ENCODE measurements around the gene CUL1.
"Not testable (repeated sequence)": the region's sequence is repeated elsewhere in the genome, so short reads cannot be mapped to it uniquely, and the experiment has no call there.

Gene CUL1

GRCh38 chr7:148698007-148698396, 701 bp upstream of the CUL1 start:
- no peak for DNase-seq

- DNase-seq, result no peak
Measured at GRCh38 chr7:148699024-148699781, 500 bp downstream of the CUL1 start.

DNA sequence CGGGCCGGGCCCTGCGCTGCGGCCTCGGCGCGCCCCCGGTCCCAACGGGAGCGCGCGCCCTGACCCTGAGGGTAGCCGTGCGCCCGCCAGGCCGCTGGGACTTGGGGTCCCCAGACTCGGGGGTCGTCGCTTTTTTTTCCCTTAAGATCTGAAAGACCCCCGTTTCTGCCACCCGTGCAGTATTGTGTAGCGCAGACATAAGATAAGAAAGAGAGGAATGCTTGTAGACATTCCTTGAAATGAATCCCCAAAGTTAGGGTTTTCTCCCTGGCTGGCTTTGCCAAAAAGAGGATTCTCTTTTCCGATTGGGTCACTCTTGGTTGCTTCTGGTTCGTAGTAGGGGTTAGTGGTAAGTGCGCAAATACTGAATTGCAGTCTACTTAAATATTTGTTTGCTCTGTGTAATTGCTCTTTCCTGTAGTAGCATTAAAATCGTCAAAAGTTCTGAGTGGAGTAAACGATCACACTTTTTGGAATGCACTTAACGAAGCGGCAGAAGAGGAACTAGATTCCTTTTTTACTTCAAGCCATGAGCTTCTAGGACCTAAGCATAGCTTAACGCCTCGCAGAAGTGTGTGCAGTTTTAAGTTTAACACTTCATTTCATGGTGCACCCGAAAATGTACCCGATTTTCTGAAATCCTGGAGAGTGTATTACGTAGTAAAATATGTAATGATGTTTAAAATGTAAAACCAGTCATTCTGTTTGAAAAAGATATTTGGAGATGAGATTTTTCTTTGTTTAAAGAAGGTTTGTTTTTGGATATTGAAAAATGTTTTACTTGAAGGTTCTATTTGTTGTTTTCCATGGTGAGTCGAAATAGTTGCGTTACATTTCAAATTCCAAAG, 1.3 kb downstream of the CUL1 start:
- peak; percentile 27 for DNase-seq

GRCh38 chr7:148700661-148701064, 2.0 kb downstream of the CUL1 start:
- DNase-seq, result peak; percentile 15

DNA sequence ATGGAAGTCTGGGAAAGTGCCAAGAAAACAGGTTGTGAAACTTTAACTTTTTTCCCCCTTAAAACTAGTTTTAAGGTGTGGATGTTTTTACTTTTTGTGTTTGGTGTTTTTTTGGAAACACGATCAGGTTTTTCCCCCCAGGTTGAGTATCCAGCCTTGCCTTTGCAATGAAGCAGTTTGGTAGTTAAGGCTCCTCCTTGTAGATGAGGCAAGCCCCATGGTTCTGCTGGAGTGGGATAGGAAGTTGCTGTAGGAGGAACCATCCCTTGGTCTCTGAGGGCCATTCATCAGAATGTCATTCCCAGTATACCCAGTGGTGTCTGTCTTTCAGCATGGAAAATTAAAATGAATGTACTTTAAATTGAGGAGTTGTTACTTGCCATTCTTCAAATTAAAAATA, 2.7 kb downstream of the CUL1 start:
- no peak for DNase-seq

- no peak for DNase-seq
Measured at GRCh38 chr7:148702876-148703670, 4.4 kb downstream of the CUL1 start.

DNA sequence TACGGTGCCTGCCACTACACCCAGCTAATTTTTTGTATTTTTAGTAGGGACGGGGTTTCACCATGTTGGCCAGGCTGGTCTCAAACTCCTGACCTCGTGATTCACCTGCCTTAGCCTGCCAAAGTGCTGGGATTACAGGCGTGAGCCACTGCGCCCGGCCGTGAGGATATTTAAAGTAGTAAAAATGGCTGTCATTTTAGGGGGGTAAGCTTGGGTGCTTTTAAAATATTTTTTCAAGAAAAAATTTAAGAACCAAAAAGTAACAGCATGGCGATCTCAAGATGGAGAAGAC, 4.9 kb downstream of the CUL1 start:
- not testable (repeated sequence) for DNase-seq

- no peak for DNase-seq
Measured at GRCh38 chr7:148704189-148704588, 5.5 kb downstream of the CUL1 start.

- DNase-seq, result no peak
Measured at GRCh38 chr7:148704970-148705369, 6.3 kb downstream of the CUL1 start.

DNA sequence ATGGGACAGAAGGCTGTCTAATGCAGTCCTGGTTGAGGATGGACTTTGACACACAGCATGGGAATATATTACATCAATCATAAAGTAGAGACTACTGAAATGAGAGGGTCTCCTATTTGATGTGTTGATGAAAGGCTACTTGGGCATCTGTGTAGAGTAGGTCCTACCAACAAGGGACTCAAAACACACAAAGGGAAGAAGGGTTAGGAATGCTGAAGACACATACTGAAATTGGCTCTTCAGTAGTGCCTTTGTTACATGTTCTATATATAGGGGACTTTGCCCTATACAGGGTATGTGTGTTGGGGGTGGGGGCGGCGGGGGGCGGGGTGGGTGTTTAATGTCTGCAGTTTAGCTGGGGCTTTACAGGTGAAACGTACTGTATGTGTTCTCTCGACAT, 7.7 kb downstream of the CUL1 start:
- no peak for DNase-seq

GRCh38 chr7:148708026-148708885, 9.6 kb downstream of the CUL1 start:
- no peak for DNase-seq

DNA sequence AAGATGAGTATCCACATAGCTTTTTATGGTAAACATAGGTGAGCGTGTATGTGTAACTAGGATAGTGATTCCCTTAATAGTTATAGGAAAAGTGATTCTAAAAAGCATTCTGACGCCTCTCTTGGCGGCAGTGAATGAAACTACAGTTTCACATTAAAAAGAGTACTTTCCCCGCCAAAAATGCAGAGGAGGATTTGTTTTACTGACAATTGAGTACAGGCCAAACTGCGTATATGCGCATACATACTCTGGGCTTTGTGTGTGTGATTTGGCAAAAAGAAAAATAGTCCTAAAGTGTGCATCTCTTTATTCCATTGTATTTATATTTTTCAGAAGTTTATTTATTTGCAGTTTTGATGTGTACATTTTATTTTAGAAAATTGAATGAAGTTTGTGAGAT, 10.3 kb downstream of the CUL1 start:
- DNase-seq, result no peak

GRCh38 chr7:148710426-148710825, 11.7 kb downstream of the CUL1 start:
- not testable (repeated sequence) for DNase-seq

DNA sequence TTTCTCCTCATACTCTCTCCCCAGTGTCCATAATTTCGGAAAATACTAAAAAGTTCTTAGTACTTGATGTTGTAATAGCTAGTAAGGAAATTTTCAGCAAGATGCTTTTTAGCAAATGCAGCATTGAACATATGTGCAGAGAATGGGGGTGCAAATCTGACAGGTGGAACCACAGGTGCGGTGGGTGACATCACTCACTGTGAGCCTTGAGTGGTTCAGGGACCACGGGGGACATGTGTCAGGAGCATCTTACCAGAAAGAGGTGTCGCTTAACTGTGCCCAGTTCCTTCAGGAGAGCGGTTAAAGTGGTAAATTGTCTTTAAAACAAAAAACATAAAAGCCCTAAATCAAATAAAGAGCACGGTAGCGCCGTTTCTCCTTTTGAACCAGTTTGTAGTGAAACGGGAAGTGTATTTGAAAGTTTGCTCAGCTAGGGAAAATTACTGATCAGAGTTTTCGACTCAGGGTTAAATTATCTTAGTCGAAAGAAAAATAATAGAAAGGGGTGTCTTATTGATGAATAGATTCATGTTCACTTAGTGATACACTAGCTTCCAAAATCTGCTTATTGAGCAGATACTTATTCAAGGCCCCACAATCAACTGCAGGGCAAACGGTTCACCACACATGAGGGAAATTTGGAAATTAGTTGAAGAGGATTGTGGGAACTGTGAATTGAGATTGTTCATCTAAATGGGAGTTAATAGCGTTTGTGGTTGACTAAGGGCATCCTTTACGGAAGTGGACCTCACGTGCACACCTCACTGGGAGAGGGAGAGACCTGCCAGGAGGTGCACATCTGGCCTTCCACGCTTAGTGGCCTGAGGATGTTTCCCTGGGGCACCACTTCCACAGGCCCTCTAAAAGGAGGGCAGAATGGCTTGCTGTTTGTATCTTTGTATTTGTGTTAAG, 12.7 kb downstream of the CUL1 start:
- no peak for DNase-seq

DNA sequence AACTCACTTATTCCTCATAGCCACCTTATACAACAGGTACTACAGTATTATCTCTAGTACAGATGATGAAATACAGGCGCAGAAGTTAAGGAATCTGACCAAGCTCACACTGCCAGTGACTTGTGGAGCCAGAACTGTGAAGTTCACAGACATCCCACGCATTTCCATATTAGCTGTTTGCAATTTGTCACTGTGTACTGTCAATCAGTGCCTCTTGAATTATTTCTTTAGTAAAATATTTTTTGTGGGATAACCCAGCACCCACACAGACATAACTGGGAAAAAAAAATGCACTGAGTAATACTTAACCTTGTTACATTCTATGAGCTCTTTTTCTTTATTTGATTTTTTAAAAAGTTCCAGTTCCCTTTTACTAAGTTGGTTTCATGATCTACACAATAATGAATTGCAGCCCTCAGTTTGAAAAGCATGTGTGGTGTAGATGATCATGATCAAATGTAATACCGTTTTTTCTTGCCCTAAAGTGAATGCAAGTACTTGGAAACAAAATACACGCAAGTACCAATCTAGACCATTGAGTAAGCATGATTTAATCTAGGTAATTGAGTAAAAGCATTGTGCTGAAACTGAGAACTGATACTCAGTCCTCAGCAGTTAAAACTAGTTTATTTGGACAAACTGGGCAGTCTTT, 14.1 kb downstream of the CUL1 start:
- no peak for DNase-seq

DNA sequence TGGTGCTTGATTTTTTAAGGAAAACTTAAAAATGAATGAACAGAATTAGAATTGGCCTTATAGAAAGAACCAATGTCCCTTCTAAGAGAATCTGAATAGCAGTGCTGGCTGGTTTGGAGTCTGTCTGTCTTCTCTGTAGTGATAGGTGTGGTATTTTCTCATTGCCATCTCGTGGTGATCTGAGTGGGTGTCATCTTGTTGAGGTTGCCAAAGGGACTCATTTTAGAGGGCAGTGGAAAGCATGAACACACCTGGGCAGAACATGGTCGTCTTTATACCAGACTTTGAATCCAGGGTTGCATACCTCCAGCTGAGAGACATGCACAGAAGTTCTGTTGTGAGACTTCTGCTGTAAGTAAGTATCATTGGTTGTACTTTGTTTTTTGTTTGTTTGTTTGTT, 15.8 kb downstream of the CUL1 start:
- DNase-seq, result no peak

DNA sequence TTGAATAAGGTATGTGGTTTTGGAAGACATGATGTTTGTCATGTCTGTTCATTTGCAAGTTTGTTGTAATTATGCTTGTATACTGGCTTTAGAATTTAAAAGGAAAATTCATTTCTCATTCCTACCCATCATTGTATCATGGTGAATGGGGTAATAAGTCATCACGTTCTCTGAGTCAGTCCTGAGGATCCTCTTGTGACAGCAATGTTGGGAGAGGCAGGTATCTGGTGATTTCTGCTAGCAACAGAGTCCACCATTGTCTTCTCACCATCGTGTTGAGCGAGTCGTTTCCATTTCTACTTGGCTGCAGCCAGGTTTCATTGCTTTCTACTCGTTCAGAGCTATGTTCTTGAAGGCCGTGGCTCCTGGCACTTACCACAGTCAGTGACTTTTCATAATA, 16.3 kb downstream of the CUL1 start:
- no peak for DNase-seq

DNA sequence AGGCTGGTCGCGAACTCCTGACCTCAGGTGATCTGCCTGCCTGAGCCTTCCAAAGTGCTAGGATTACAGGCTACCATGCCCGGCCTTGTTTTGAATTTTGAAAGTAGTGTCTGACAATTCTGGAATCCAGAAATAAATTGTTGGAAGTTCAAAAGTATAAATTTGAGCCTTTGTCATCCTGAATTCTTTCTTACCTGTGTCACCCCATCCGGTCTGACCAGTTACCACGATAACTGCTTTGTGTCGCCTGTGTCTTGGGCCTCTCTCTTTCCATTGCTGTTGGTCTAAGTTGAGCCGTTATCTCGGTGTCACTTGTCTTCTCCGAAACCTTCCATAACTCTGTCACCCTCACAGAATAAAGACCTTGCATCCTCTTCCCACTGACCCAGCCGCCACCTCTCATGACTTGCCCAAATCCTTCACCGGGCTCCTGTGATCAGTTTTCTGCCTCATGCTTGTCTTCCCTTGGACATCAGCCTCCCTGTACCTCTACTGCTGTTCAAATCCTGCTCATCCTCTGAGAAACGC, 18.6 kb downstream of the CUL1 start:
- DNase-seq, result no peak

- no peak for DNase-seq
Measured at GRCh38 chr7:148718431-148718830, 19.7 kb downstream of the CUL1 start.

GRCh38 chr7:148719753-148720152, 21.1 kb downstream of the CUL1 start:
- DNase-seq, result no peak

- no peak for DNase-seq
Measured at GRCh38 chr7:148720472-148720871, 21.8 kb downstream of the CUL1 start.

All from kidney glomerular epithelial cell (primary cell).